HG02885 (cell line): Measurements from ENCODE around the gene NDUFV1.
"Not testable (repeated sequence)": the region's sequence is repeated elsewhere in the genome, so short reads cannot be mapped to it uniquely, and the experiment has no call there.

Source experiments
- ATAC-seq: cut with Tn5 transposase; IDR thresholded peaks from one replicate; pipeline ENCODE4 v1.9.1; 2021; ENCODE audit warnings: mild to moderate bottlenecking; ENCODE audit not compliant: unreplicated experiment, poor library complexity

Gene NDUFV1

GRCh38 chr11:67636962-67637361 lies 30.2 kb downstream of the NDUFV1 start:
- ATAC-seq, result no peak

DNA sequence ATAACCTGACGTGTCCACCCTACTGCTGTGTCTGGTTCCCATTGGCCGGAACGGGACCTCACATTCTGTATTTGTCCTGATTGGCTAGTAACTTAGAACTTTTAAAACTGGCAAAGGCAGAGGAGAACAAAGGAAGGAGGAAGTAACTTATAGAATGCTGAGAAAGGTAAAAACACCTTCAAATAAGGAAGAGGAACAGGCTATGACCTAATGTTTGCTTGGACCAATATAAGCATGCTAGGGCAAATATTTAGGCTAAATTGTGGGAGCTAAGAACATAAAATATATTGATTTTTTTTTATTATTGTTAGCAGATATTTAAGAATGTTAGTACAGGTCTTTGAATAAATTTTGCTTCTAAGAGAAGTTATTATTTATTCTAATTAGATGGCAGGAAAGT lies 30.7 kb downstream of the NDUFV1 start:
- not testable (repeated sequence) for ATAC-seq

- ATAC-seq, result no peak
These were observed 32.0 kb downstream of the NDUFV1 start for GRCh38 chr11:67638535-67639437.

GRCh38 chr11:67639438-67639859 lies 32.7 kb downstream of the NDUFV1 start, which contains the start of gene TBX10:
Gene TBX10 (minus strand): TSS chr11:67639763. CDS start chr11:67639472, 291 bp downstream.
- ATAC-seq, result no peak

DNA sequence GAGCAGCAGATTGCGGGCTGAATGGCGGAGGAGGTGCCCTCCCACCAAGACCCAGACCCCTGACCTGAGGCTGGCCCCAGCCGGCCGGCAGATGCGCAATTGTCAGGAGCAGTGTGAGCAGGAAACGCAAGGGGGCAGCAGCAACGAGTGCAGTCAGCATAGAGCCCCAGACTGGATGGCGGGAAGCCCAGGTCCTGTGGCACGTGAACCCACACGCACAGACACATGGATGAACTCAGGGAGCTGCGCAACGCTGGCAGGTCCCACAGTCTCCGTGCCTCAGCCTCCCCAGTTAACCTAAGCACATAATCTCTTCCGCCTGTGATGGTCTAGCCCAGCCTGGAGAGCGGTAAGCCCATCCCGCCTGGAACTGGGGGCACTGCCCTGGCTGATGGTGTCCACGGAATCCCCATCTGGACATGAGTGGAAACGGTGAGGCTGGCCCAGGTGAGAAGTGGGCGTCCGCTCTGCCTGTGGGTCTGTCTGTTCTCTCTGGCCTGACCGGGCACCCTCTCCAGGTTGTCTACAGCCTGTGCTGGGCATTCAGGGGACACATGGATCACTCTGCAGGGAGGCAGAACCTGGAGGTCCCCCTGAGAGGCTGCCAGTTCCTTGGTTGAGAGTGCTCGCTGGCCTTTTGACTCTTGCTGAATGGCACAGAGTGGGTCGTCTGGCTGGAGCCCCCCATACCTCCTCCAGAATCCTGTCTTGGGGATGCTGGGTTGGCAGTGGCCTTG lies 33.5 kb downstream of the NDUFV1 start:
- peak; percentile 49 for ATAC-seq

GRCh38 chr11:67640758-67641337 lies 34.1 kb downstream of the NDUFV1 start:
- no peak for ATAC-seq

DNA sequence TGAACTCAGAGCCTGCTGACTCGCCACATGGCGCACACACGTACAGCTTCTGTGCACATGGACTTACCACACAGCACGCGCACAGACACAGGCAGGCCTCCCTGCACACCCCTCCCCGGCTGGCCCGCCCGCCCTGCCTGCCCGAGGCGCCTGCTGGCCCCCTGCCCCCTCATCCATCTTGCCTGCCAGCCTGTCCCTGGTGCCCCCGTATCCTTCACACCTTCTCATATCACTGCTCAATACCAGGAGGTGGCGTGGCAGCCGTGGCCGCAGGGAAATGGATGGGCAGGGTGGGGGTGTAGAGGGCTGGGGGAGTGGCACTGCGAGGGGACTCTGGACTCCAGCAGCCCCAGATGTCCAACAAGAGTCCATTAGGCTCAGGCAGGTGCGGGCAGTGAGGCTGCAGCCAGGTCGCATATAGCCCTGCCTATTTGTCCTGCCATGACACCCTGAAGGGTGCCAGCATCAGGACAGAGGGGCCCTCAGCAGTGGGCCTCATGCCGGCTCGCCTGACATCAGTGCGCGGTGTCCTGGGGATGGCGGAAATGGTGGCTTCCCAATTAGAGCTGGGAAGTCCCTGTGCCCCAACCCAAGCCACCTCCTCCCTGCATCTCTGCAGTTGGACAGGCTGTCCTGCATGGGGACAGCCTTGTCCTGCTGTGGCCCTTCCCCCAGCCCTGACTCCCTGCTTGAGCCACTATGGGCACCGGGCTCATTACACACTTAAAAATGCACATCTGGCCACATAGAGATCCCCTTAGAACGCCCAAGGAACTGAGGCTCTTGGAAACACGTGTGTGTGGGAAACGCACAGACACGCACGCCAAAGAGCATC lies 34.8 kb downstream of the NDUFV1 start:
- ATAC-seq, result no peak

DNA sequence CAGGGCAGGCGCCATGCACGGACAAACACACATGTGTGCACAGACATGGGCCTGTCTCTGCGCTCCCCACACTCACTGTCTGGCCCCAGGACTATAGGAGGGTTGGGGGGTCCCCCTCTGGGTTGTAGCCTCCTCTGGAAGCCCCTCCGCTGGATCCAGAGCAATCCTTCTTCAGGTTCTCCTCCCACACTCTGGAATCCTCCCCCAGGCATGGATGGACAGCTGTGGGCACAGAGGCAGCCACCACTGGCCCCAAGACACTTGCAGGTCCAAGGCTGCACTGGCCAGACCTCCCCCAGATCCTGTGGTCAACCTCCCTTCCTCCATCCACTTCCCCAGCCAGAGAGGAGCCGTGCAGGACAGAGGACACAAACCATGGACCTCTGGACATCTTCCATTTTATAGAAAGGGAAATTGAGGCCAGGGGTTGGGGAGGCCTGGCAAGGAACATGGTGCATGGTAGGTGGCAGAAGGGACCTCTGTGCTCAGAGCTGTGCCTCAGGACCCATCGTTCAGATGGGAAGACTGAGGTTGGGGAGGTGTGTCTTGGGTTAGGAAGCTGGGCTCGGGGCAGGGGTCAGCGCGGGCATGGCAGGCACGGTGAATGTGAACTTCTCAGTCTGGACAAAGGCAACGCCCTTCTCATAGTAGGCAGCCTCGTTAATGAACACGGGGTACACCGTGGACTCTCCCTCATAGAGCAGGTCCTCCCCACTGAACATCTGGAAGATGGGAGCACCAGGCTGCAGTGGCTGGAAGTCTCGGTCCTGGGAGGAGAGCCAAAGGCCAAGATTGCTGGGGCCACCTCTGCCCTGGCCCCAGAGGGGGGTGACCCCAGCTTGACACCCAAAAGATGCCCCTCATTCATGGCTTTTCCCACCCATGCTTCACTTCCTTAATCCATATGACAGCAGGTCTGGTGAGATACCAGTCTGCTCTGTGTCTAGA lies 35.7 kb downstream of the NDUFV1 start:
- no peak for ATAC-seq

DNA sequence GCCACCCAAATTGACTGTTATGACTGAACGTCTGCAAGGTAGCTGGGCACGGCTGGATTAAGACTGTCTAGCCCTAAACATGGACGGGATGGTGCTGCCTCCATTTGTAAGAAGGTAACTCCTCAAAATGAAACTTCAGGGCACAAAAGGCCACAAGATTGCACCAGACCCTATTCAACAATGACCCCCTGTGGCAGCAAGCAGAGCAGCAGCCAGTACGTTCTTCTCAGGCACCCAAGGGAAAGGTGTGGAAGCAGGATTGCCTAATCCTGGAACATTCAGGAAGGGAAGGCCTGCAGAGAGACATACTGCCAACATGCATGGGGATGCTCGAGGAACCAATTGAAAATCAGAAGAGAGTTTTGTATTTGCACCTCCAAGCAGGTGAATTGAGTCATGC lies 37.3 kb downstream of the NDUFV1 start:
- no peak for ATAC-seq

DNA sequence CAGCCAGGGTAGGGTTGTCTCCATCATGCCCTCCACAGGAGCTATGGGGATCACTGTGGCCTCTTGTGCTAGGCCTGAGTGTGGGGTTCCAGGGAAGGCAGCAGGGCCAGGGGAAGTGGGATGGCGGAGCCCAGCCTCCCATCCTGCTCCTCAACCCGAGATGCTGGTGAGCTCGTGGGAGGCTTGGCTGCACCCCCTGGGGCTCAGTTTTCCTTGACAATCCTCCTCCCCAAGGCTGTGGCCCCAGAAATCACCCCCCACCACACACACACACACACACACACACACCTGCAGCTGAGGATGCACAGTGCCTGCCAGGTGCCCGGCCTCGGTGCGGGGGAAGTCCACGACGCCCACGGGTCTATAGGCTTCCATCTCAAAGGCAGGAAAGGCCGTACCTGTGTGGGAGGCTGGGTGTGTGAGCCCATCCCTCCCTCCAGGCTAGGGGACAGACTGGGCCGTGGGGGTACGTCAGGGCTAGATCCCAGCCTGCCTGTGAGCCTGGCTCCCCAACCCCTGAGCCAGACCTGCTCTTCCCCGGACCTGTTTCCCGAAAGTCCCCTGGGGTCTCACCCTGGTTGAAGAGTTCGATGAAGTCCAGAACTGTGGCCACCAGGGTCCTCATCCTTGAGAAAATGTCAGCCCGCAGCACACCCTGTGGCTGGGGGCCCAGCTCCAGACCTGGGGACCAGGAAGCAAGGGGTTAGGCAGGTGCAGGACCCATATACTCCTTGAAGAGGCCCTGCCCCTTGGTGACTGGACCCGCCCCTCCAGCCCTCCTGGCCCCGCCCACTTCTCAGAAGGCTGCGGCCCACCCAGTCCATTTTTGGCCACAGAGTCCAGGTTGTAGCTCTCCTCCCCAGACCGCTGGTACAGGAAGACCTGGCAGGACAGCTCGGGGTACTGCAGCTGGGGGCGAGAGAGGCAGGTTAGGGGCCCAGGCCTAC lies 38.0 kb downstream of the NDUFV1 start:
- no peak for ATAC-seq

GRCh38 chr11:67645521-67646461 lies 39.1 kb downstream of the NDUFV1 start:
- ATAC-seq, result no peak

DNA sequence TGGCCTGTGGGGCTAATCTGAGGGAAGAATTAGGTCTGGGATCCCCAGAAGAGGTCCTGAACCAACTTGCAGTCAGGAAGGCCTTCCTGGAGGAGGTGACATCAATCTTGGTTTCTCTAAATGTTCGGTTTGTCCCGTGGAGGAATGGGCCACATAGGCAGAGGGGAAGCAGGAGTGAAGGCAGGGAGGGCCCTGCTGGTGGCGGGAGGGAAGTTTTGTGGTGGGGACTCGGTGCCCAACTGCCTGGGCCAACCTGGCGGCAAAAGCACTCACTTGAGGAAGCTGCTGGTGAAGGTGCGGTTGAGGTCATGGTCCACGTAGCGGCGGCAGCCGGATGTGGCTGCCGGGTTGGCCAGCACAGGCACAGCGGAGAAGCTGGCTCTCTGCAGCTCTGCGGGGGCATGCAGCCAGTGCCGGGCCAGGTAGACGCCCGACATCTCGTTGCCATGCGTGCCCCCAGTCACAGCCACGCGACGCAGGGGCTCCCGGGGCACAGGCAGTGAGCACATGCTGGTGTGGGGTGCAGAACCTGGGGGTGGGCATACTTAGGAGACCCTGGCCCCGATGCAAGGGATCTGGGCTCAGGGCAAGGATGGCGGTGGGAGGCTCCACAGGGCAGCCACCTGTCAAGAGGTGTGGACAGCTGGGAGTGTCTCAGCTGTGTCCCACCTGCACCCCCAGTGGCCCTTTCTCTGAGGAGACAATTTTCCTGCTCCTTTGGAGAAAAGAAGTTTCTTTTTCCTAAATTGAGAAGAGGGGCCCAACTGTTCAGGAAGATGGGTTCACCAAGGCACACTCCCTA lies 40.0 kb downstream of the NDUFV1 start:
- no peak for ATAC-seq

DNA sequence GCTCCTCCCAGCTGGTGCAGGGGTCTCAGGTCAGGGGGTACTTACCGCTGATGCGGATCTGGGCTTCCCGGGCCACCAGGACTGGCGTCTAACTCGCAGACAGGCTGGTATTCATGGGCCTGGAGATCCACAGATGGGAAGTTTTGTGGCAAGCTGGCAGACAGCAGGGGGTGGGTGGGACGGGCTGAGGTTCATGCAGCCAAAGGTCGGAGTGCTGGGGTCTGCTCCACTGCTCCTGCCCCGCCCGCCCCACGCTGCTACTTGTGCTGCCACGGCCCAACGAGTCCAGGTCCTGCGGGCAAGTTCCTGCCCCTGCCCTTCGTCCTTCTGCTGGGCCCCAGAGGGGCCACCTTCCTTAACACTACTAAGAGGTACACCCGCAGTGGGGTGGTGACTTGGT lies 40.7 kb downstream of the NDUFV1 start:
- no peak for ATAC-seq

GRCh38 chr11:67648140-67648795 lies 41.5 kb downstream of the NDUFV1 start:
- peak; percentile 55 for ATAC-seq

DNA sequence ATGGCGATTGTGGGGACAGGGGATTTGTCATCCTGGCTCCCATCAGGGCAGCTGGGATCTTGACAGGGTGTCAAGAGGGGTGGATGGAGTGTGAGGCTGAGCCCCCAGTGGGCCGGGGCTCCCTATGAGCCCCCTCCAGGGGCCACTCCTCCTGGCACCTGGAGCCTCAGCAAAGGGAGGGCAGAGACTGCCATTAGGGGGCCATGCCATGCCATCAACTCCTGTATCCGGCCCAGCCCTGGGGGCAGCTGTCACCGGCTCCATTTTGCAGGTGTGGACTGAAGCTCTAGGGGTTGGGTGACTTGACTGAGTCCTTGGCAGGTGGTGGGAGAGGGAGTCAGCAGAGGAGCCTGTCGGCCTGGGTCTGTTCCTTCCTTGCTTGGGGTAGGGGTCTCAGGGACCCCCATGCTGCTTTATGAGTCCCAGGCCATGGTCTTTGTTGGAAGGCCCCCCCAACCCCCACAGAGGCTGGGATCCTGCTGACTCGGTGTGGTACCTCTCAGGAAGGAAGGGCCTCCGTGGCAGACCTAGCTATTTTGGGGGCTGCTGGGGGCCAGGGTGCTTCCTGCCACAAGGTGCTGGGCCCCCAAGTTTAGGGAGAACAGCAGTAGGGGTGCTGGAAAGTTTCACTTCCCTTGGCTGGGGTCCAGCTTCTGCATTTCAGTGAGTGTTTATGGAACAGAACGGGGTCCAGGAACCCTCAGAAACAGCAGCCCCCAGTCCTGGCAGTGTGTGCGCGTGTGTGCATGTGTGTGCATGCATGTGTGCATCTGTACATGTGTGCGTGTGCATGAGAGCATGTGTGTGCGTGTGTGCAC lies 42.3 kb downstream of the NDUFV1 start:
- no peak for ATAC-seq
